ENCODE data around the gene LRRK1.

DNA sequence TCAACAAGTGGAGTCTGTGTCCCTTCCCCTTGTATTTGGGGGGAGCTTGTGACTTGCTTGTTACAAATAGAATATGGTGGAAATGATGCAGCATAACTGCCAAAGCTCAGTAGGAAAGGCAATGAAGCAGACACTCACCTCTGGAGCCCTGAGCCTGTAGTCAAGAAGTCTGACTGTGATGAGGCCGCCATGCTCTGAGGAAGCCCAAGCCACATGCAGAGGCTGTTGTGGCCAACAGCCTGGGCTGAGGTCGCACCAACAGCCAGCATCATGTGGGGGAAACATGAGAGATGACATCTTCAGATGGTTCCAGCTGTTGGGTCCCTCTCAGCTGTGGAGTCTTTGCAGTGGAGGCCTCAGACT lies 171.3 kb downstream of the LRRK1 start:
- no peak for TF ChIP-seq POLR2A (IDR thresholded peaks at IDR 0.05)
- TF ChIP-seq, protein P1, sequence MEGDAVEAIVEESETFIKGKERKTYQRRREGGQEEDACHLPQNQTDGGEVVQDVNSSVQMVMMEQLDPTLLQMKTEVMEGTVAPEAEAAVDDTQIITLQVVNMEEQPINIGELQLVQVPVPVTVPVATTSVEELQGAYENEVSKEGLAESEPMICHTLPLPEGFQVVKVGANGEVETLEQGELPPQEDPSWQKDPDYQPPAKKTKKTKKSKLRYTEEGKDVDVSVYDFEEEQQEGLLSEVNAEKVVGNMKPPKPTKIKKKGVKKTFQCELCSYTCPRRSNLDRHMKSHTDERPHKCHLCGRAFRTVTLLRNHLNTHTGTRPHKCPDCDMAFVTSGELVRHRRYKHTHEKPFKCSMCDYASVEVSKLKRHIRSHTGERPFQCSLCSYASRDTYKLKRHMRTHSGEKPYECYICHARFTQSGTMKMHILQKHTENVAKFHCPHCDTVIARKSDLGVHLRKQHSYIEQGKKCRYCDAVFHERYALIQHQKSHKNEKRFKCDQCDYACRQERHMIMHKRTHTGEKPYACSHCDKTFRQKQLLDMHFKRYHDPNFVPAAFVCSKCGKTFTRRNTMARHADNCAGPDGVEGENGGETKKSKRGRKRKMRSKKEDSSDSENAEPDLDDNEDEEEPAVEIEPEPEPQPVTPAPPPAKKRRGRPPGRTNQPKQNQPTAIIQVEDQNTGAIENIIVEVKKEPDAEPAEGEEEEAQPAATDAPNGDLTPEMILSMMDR (IDR thresholded peaks at IDR 0.05): no peak

Data from uterus (tissue), 2 donors.